HL-60 (cell line): Measurements from ENCODE around the gene NRDC.
A peak's percentile ranks its signal among the peaks of the same experiment; 100 is the strongest.
"Not testable (repeated sequence)": the region's sequence is repeated elsewhere in the genome, so short reads cannot be mapped to it uniquely, and the experiment has no call there.

Experiments used
- DNase-seq, 2 experiments: peaks; one replicate each; pipeline ENCODE4 v3.0.0-alpha.2; 2010 to 2020; ENCODE audit warnings: low read depth in 1 of 2, low spot score in 1 of 2
- H3K27ac ChIP-seq: fragments of 250-450 bp; sonication (Bioruptor Pico); replicated peaks from 2 replicates; pipeline ENCODE4 v1.5.1; 2020; ENCODE audit warnings: mild to moderate bottlenecking, moderate library complexity
- H3K27me3 ChIP-seq: fragments of 250-450 bp; sonication (Bioruptor Pico); 2 replicates; pipeline ENCODE4 v1.5.1; 2021; ENCODE audit warnings: mild to moderate bottlenecking, moderate library complexity; ENCODE audit not compliant: insufficient read depth, poor library complexity, severe bottlenecking
- H3K4me3 ChIP-seq: replicated peaks from 2 replicates; pipeline ENCODE4 v1.5.1; 2011; ENCODE audit warnings: mild to moderate bottlenecking, control low read depth, low read length; ENCODE audit not compliant: insufficient read depth
- CTCF ChIP-seq: IDR thresholded peaks from one replicate; pipeline ENCODE4 v1.5.1; 2011; ENCODE audit warnings: low read length, control low read depth, inconsistent platforms; ENCODE audit not compliant: insufficient read depth
- GABPA ChIP-seq: IDR thresholded peaks from 2 replicates; pipeline ENCODE4 v1.6.1; 2012; ENCODE audit warnings: low read depth
- POLR2AphosphoS5 ChIP-seq: IDR thresholded peaks from 2 replicates; pipeline ENCODE4 v1.6.1; 2012; ENCODE audit warnings: low read depth
- REST ChIP-seq: IDR thresholded peaks from 2 replicates; pipeline ENCODE4 v1.6.1; 2012; ENCODE audit warnings: low read depth; ENCODE audit not compliant: insufficient replicate concordance
- SPI1 ChIP-seq: IDR thresholded peaks from 2 replicates; pipeline ENCODE4 v1.6.1; 2012; ENCODE audit warnings: low read depth, mild to moderate bottlenecking, borderline replicate concordance

The NRDC gene

GRCh38 chr1:51878308-51878615 is 265 bp downstream of the NRDC start:
- peak overlapping the region; percentile 94 for H3K27ac ChIP-seq
- no peaks in the 10 kb centered on the region for H3K27me3 ChIP-seq
- no peak for TF ChIP-seq SPI1
- H3K4me3 ChIP-seq: peak overlapping the region; percentile 59
- DNase-seq: no peak

GRCh38 chr1:51877434-51878307 is 856 bp downstream of the NRDC start:
- no peak for TF ChIP-seq REST
- no peak for TF ChIP-seq GABPA
- no peak for TF ChIP-seq CTCF
- TF ChIP-seq POLR2AphosphoS5: no peak
- no peak for TF ChIP-seq SPI1
- H3K27me3 ChIP-seq: no peaks in the 10 kb centered on the region
- peak overlapping the region; percentile 59 for H3K4me3 ChIP-seq
- DNase-seq: peak; percentile 21 to 27
- peak overlapping the region; percentile 94 for H3K27ac ChIP-seq

GRCh38 chr1:51875836-51876235 is 2.7 kb downstream of the NRDC start:
- H3K27me3 ChIP-seq: no peaks in the 10 kb centered on the region
- DNase-seq: no peak
- H3K27ac ChIP-seq: no peak overlapping the region
- no peak for TF ChIP-seq SPI1
- no peak for TF ChIP-seq GABPA
- TF ChIP-seq CTCF: no peak
- no peak for TF ChIP-seq REST
- no peak for TF ChIP-seq POLR2AphosphoS5
- H3K4me3 ChIP-seq: peak overlapping the region; percentile 17; the same call in 1 of the 2 replicates

- no peak for TF ChIP-seq REST
- no peak for TF ChIP-seq CTCF
- TF ChIP-seq GABPA: no peak
- TF ChIP-seq POLR2AphosphoS5: no peak
- TF ChIP-seq SPI1: no peak
- Histone ChIP-seq H3K4me3 (peak overlapping the region; percentile 17; the same call in 1 of the 2 replicates), H3K27ac (0 out of 2 replicates have a peak overlapping the region, but pooled peaks have one; percentile 6), H3K27me3 (no peaks in the 10 kb centered on the region)
- no peak for DNase-seq
These were observed 3.2 kb downstream of the NRDC start for GRCh38 chr1:51875291-51875772.

- H3K4me3 ChIP-seq, H3K27me3 ChIP-seq, DNase-seq, H3K27ac ChIP-seq: not testable (repeated sequence)
These were observed 5.3 kb downstream of the NRDC start for GRCh38 chr1:51873270-51873669.
